Nephron (organoid): ENCODE measurements around the gene LSM11.
"Not testable (repeated sequence)": the region's sequence is repeated elsewhere in the genome, so short reads cannot be mapped to it uniquely, and the experiment has no call there.

ENCODE experiments used
- H3K27ac Mint-ChIP-seq, 3 experiments: 2 replicates each; pipeline ENCODE4 v1.8.0; 2020; ENCODE audit warnings: mixed read lengths in 3 of 3, mild to moderate bottlenecking in 2 of 3, moderate library complexity in 1 of 3
- H3K27me3 Mint-ChIP-seq: 2 replicates; pipeline ENCODE4 v1.8.0; 2021; ENCODE audit warnings: low read depth, mild to moderate bottlenecking, moderate library complexity, mixed read lengths
- H3K36me3 Mint-ChIP-seq: 2 replicates; pipeline ENCODE4 v1.8.0; 2020; ENCODE audit warnings: low read depth, mixed read lengths
- H3K4me1 Mint-ChIP-seq: 2 replicates; pipeline ENCODE4 v1.8.0; 2020; ENCODE audit warnings: mixed read lengths
- H3K4me3 Mint-ChIP-seq, 3 experiments: 2 replicates each; pipeline ENCODE4 v1.8.0; 2020; ENCODE audit warnings: mild to moderate bottlenecking in 3 of 3, mixed read lengths in 3 of 3, moderate library complexity in 2 of 3
- H3K9me3 Mint-ChIP-seq: 2 replicates; pipeline ENCODE4 v1.8.0; 2020; ENCODE audit warnings: mixed read lengths
- CTCF ChIP-seq, 3 experiments: fragments of 200-600 bp; sonication (generic); IDR thresholded peaks; one replicate each; pipeline ENCODE4 v1.5.0; 2021; ENCODE audit warnings: antibody characterized with exemption in 3 of 3; ENCODE audit not compliant: unreplicated experiment in 3 of 3

The LSM11 gene

GRCh38 chr5:157721159-157721558 is 22.4 kb upstream of the LSM11 start:
- H3K9me3 Mint-ChIP-seq, result peaks cover 25% of the 10 kb centered on the region
- H3K4me3 Mint-ChIP-seq, result no peak overlapping the region
- peaks cover 10% of the 10 kb centered on the region for H3K4me1 Mint-ChIP-seq
- H3K36me3 Mint-ChIP-seq, result peaks cover 4% of the 10 kb centered on the region
- TF ChIP-seq CTCF (IDR thresholded peaks at IDR 0.05; ENCODE audit: unreplicated experiment in 3 of 3), result no peak
- peaks cover 4% of the 10 kb centered on the region for H3K27me3 Mint-ChIP-seq
- no peak overlapping the region for H3K27ac Mint-ChIP-seq

- H3K4me3 Mint-ChIP-seq, H3K27ac Mint-ChIP-seq, H3K4me1 Mint-ChIP-seq, H3K36me3 Mint-ChIP-seq, H3K27me3 Mint-ChIP-seq: not testable (repeated sequence)
- peaks cover 27% of the 10 kb centered on the region for H3K9me3 Mint-ChIP-seq
Observed at GRCh38 chr5:157722895-157723294, 20.6 kb upstream of the LSM11 start.

GRCh38 chr5:157726607-157727006 is 16.9 kb upstream of the LSM11 start:
- H3K27ac Mint-ChIP-seq, H3K36me3 Mint-ChIP-seq, H3K27me3 Mint-ChIP-seq, H3K4me1 Mint-ChIP-seq, H3K4me3 Mint-ChIP-seq: not testable (repeated sequence)
- H3K9me3 Mint-ChIP-seq, result peaks cover 29% of the 10 kb centered on the region

DNA sequence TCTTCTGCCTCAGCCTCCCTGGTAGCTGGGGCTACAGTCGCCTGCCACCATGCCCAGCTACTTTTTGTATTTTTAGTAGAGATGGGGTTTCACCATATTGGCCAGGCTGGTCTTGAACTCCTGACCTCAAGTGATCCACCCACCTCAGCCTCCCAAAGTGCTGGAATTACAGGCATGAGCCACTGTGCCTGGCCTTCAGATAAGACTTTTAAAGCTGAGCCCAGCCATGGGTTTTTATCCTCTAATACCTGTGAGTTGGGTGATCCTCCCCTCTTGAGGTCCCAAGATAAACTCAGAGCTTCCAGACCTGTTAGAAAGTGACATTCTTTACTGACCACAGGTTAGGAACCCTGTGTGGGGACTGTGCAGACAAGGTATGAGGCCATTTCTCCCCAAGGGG is 15.7 kb upstream of the LSM11 start:
- peaks cover 10% of the 10 kb centered on the region for H3K36me3 Mint-ChIP-seq
- H3K27me3 Mint-ChIP-seq, H3K27ac Mint-ChIP-seq, H3K4me3 Mint-ChIP-seq: not testable (repeated sequence)
- peaks cover 23% of the 10 kb centered on the region for H3K9me3 Mint-ChIP-seq
- peaks cover 10% of the 10 kb centered on the region for H3K4me1 Mint-ChIP-seq

DNA sequence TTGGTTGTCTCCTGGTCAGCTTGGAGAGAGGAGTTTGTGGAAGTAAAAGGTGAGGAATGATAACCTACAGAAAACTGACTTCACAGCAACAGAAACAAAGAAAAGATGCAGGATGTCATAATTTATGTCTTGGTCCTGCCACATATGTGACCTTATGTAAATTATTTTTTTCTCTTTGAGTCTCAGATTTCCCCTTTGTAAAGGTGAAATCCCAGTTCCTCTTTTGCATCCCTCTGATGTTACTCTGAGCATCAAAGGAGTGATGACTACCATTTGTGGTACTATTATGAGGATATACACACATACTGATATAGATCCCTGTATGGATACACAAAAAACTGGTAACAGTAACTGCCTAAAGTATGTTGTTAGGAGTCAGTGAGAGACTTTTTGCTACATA is 13.7 kb upstream of the LSM11 start:
- Mint-ChIP-seq H3K27me3 (no peaks in the 10 kb centered on the region), H3K36me3 (peaks cover 17% of the 10 kb centered on the region), H3K4me1 (peaks cover 11% of the 10 kb centered on the region), H3K27ac (no peak overlapping the region), H3K9me3 (peaks cover 12% of the 10 kb centered on the region), H3K4me3 (peak overlapping the region in 1 of 3 experiments; percentile 34)
- TF ChIP-seq CTCF (IDR thresholded peaks at IDR 0.05; ENCODE audit: unreplicated experiment in 3 of 3), result no peak

DNA sequence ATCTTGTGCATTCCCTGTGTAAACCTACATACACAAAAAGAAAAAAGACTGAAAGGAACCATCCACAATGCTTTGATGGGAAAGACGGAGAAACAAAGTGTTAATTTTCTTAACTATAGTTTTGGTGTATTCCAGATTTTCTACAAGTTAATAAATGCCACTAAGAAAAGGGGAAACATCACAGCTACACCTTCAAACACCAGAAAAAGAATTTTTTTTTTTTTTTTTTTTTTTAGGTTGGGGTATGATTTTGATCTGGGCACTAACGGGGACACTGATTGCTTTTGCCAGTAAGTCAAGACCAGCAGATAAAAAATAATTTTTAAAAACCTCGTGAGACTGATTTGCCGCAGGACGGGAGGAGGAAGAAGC is 12.6 kb upstream of the LSM11 start:
- TF ChIP-seq CTCF (IDR thresholded peaks at IDR 0.05; ENCODE audit: unreplicated experiment in 3 of 3), result no peak
- H3K4me3 Mint-ChIP-seq, result peak overlapping the region; percentile 93 to 97 (median 94)
- no peaks in the 10 kb centered on the region for H3K27me3 Mint-ChIP-seq
- H3K27ac Mint-ChIP-seq, result peak overlapping the region; percentile 91 to 99 (median 98)
- peaks cover 11% of the 10 kb centered on the region for H3K4me1 Mint-ChIP-seq
- peaks cover 5% of the 10 kb centered on the region for H3K9me3 Mint-ChIP-seq
- H3K36me3 Mint-ChIP-seq, result peaks cover 17% of the 10 kb centered on the region

DNA sequence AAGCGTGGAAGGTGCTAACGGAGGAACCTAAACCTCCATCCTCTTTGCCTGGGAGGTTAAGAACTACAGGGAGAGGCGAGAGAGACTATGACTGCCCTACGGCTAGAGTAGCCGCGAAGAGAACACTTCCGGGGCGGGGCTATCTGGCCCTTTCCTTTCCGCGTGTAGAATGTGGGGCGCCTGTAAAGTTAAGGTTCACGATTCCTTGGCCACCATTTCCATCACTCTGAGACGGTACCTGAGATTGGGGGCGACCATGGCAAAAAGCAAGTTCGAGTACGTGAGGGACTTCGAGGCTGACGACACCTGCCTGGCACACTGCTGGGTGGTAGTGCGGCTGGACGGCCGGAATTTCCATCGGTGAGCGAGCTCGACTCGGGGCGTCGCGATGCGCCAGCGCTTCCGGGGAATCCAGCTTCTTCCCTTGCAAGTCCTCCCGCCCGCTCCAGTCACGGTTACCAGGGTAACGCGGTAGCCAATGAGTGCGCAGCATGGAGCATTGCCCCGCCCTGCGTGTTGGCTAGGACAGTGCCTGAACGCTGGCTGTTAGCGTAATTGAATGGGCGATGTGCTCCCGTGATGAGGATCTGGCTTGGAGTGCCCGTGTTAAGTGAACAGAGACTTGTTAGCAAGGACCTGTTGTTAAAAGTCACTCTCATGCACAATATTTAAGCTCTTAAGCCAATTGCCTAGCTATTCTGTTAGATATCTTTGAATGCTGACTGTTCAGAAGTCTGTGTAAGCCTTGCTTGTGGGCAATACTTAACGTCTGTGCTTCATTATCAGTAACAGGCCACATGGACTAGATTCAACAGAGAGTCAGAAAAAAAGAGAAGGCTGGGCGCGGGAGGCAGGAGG is 12.0 kb upstream of the LSM11 start, which contains the start of gene THG1L:
THG1L (plus strand) TSS at position 149 of the 858 bp plus-strand sequence; CDS start at position 170, 21 bp downstream.
- H3K4me1 Mint-ChIP-seq, result peaks cover 11% of the 10 kb centered on the region
- H3K27ac Mint-ChIP-seq, result peak within 1 kb of the TSS; percentile 91 to 99 (median 98)
- peaks cover 21% of the 10 kb centered on the region for H3K36me3 Mint-ChIP-seq
- H3K9me3 Mint-ChIP-seq, result peaks cover 2% of the 10 kb centered on the region
- H3K27me3 Mint-ChIP-seq, result no peaks in the 10 kb centered on the region
- TF ChIP-seq CTCF (IDR thresholded peaks at IDR 0.05; ENCODE audit: unreplicated experiment in 3 of 3), result no peak
- peak within 1 kb of the TSS; percentile 93 to 97 (median 94) for H3K4me3 Mint-ChIP-seq
